Measurements from ENCODE around the gene PPP1R14C. TPM values are rescaled to one million over a fixed set of nuclear protein-coding genes. Genes with fewer than 3 reads are reported as not detected.

PPP1R14C gene
- total RNA-seq, 1 donor: 2.1 TPM

GRCh38 chr6:150266963-150267685 is 124.3 kb downstream of the PPP1R14C start:
- no peak for TF ChIP-seq CTCF (IDR thresholded peaks at IDR 0.05; ENCODE audit: insufficient read depth, low read length)
- H3K4me3 ChIP-seq (ENCODE audit: low read depth, low read length): no peak overlapping the region
- peak; percentile 83 for DNase-seq (ENCODE audit: low read depth)

GRCh38 chr6:150267686-150268561 is 125.1 kb downstream of the PPP1R14C start:
- DNase-seq (ENCODE audit: low read depth): peak; percentile 37
- no peak overlapping the region for H3K4me3 ChIP-seq (ENCODE audit: low read depth, low read length)
- no peak for TF ChIP-seq CTCF (IDR thresholded peaks at IDR 0.05; ENCODE audit: insufficient read depth, low read length)

GRCh38 chr6:150269130-150269856 is 126.4 kb downstream of the PPP1R14C start:
- DNase-seq (ENCODE audit: low read depth): no peak
- no peak for TF ChIP-seq CTCF (IDR thresholded peaks at IDR 0.05; ENCODE audit: insufficient read depth, low read length)
- H3K4me3 ChIP-seq (ENCODE audit: low read depth, low read length): no peak overlapping the region

- H3K4me3 ChIP-seq (ENCODE audit: low read depth, low read length): no peak overlapping the region
- peak; percentile 45 for DNase-seq (ENCODE audit: low read depth)
- no peak for TF ChIP-seq CTCF (IDR thresholded peaks at IDR 0.05; ENCODE audit: insufficient read depth, low read length)
Observed at GRCh38 chr6:150269857-150270223, 127.0 kb downstream of the PPP1R14C start.

GRCh38 chr6:150270330-150271052 is 127.6 kb downstream of the PPP1R14C start:
- H3K4me3 ChIP-seq (ENCODE audit: low read depth, low read length): no peak overlapping the region
- TF ChIP-seq CTCF (IDR thresholded peaks at IDR 0.05; ENCODE audit: insufficient read depth, low read length): no peak
- DNase-seq (ENCODE audit: low read depth): no peak

GRCh38 chr6:150271172-150271500 is 128.3 kb downstream of the PPP1R14C start:
- no peak overlapping the region for H3K4me3 ChIP-seq (ENCODE audit: low read depth, low read length)
- no peak for TF ChIP-seq CTCF (IDR thresholded peaks at IDR 0.05; ENCODE audit: insufficient read depth, low read length)
- no peak for DNase-seq (ENCODE audit: low read depth)

Measured in fibroblast of the aortic adventitia (primary cell).